GM23338 (cell line): ENCODE results near the gene MUCL3. TPM values are rescaled to one million over a fixed set of nuclear protein-coding genes. Genes with fewer than 3 reads are reported as not detected.
"Not testable (repeated sequence)": the region's sequence is repeated elsewhere in the genome, so short reads cannot be mapped to it uniquely, and the experiment has no call there.

Source experiments
- ATAC-seq: fragments of 200-7000 bp; cut with Tn5 transposase; 3 replicates; pipeline ENCODE4 v1.9.1; 2020
- DNase-seq: peaks from one replicate; pipeline ENCODE4 v3.0.0-alpha.2; 2015; ENCODE audit warnings: low spot score
- H2AFZ ChIP-seq: fragments of 200-600 bp; sonication (generic); 2 replicates; pipeline ENCODE4 v1.8.0; 2016; ENCODE audit warnings: antibody characterized with exemption, mild to moderate bottlenecking, moderate library complexity
- H3F3A ChIP-seq: fragments of 200-600 bp; sonication (generic); replicated peaks from 2 replicates; pipeline ENCODE4 v1.8.0; 2017; ENCODE audit warnings: antibody characterized with exemption, mixed run types, low read depth
- H3K27ac ChIP-seq: fragments of 200-600 bp; sonication (generic); 2 replicates; pipeline ENCODE4 v1.6.1; 2016; ENCODE audit warnings: low read depth
- H3K27me3 ChIP-seq: fragments of 200-600 bp; sonication (generic); 2 replicates; pipeline ENCODE4 v1.8.0; 2016; ENCODE audit warnings: mild to moderate bottlenecking, mixed run types, moderate library complexity; ENCODE audit not compliant: insufficient read depth
- H3K36me3 ChIP-seq: fragments of 200-600 bp; sonication (generic); 2 replicates; pipeline ENCODE4 v1.8.0; 2016; ENCODE audit warnings: mild to moderate bottlenecking; ENCODE audit not compliant: insufficient read depth
- H3K4me1 ChIP-seq: fragments of 200-600 bp; sonication (generic); 2 replicates; pipeline ENCODE4 v1.8.0; 2016; ENCODE audit warnings: mild to moderate bottlenecking, moderate library complexity; ENCODE audit not compliant: insufficient read depth
- H3K4me2 ChIP-seq: fragments of 200-600 bp; sonication (generic); 2 replicates; pipeline ENCODE4 v1.7.1; 2017; ENCODE audit warnings: mixed run types
- H3K4me3 ChIP-seq: fragments of 200-600 bp; sonication (generic); 2 replicates; pipeline ENCODE4 v1.6.1; 2016; ENCODE audit warnings: mixed run types
- H3K79me2 ChIP-seq: fragments of 200-600 bp; sonication (generic); replicated peaks from 2 replicates; pipeline ENCODE4 v1.8.0; 2017; ENCODE audit warnings: mild to moderate bottlenecking; ENCODE audit not compliant: insufficient read depth
- H3K9me2 ChIP-seq: fragments of 200-600 bp; sonication (generic); 2 replicates; pipeline ENCODE4 v1.8.0; 2017; ENCODE audit not compliant: insufficient read depth
- H4K20me1 ChIP-seq: fragments of 200-600 bp; sonication (generic); replicated peaks from 2 replicates; pipeline ENCODE4 v1.8.0; 2017; ENCODE audit warnings: mild to moderate bottlenecking; ENCODE audit not compliant: insufficient read depth
- H3K27ac Mint-ChIP-seq: 2 replicates; pipeline ENCODE4 v1.8.0; 2020; ENCODE audit warnings: inconsistent platforms, mild to moderate bottlenecking, moderate library complexity, mixed read lengths
- H3K27me3 Mint-ChIP-seq: 3 replicates; pipeline ENCODE4 v1.8.0; 2022; ENCODE audit warnings: low read depth, mild to moderate bottlenecking, moderate library complexity, mixed read lengths, inconsistent platforms; ENCODE audit not compliant: insufficient read depth, poor library complexity
- H3K36me3 Mint-ChIP-seq: 3 replicates; pipeline ENCODE4 v1.8.0; 2021; ENCODE audit warnings: low read depth, mild to moderate bottlenecking, inconsistent platforms, moderate library complexity, mixed read lengths
- H3K4me1 Mint-ChIP-seq: 3 replicates; pipeline ENCODE4 v1.8.0; 2020; ENCODE audit warnings: mild to moderate bottlenecking, inconsistent platforms, mixed read lengths
- H3K4me3 Mint-ChIP-seq: 3 replicates; pipeline ENCODE4 v1.8.0; 2021; ENCODE audit warnings: moderate library complexity, mild to moderate bottlenecking, inconsistent platforms, mixed read lengths
- H3K9me3 Mint-ChIP-seq: 3 replicates; pipeline ENCODE4 v1.8.0; 2020; ENCODE audit warnings: moderate library complexity, mild to moderate bottlenecking, inconsistent platforms, mixed read lengths
- CREB1 ChIP-seq: fragments of 250-450 bp; sonication (Bioruptor Pico); IDR thresholded peaks from 2 replicates; pipeline ENCODE4 v1.5.0; 2020; ENCODE audit warnings: low read depth, mild to moderate bottlenecking, moderate library complexity
- JUNB ChIP-seq: IDR thresholded peaks from one replicate; pipeline ENCODE4 v1.6.1; 2016; ENCODE audit warnings: antibody characterized with exemption; ENCODE audit not compliant: unreplicated experiment
- NANOG ChIP-seq: IDR thresholded peaks from 2 replicates; pipeline ENCODE4 v1.6.1; 2016; ENCODE audit warnings: antibody characterized with exemption, borderline replicate concordance
- POLR2AphosphoS5 ChIP-seq: IDR thresholded peaks from 2 replicates; pipeline ENCODE4 v1.6.1; 2016; ENCODE audit warnings: antibody characterized with exemption, low read depth
- STAT1 ChIP-seq: IDR thresholded peaks from one replicate; pipeline ENCODE4 v1.6.1; 2016; ENCODE audit warnings: antibody characterized with exemption; ENCODE audit not compliant: unreplicated experiment
- ZNF331 ChIP-seq: fragments of 250-450 bp; sonication (Bioruptor Pico); IDR thresholded peaks from 2 replicates; pipeline ENCODE4 v1.5.0; 2020; ENCODE audit warnings: low read depth, mild to moderate bottlenecking, moderate library complexity
- polyA plus RNA-seq: library from polyadenylated mRNA; unstranded; fragments of >200 nt; fragmentation: Nextera tagmentation; extraction: Ambion mirVana; gene quantifications from 2 replicates; pipeline ENCODE4 v1.2.1, GENCODE V29; 2016
- total RNA-seq: library from RNA; depleted of rRNA; stranded (reverse); fragments of >200 nt; shearing (Covaris generic); gene quantifications from 2 replicates; pipeline ENCODE4 v1.2.3, GENCODE V29; 2014
- TF ChIP-seq, protein P1 (sequence below), 2 experiments: fragments of 200-600 bp in 1 of 2; sonication (generic) in 1 of 2; conservative IDR thresholded peaks; 2 replicates each; pipeline versions ENCODE4 v1.5.1 to v1.6.1; 2016 to 2017; ENCODE audit warnings: antibody characterized with exemption in 2 of 2, low read depth in 2 of 2, mild to moderate bottlenecking in 2 of 2, moderate library complexity in 1 of 2
- TF ChIP-seq, protein P2 (sequence below): IDR thresholded peaks from one replicate; pipeline ENCODE4 v1.6.1; 2018; ENCODE audit warnings: antibody characterized with exemption; ENCODE audit not compliant: unreplicated experiment

Gene MUCL3
- total and polyA plus RNA-seq, 2 experiments from 2014 or later: 0.32 TPM; not detected in 1

DNA sequence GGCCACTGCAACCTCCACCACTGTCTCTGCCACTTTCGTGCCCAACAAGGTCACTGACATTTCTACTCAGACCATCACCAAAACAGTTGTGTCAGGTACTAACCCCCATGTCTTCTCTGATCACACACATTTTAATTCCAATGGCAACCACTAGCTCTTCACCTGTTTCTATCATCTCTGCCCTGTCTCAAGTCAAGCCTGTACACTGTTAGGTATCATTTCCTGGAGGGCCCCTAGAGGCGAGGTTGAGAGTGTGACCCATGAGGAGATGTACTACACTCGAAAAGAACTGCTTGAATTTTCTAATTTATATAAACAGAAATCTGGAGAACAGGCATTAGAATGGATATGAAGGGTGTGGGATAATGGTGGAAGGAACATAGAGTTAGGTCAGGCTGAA is 25.4 kb downstream of the MUCL3 start:
- no peak overlapping the region for H2AFZ ChIP-seq
- Mint-ChIP-seq H3K27ac (no peak overlapping the region), H3K4me1 (peaks cover 4% of the 10 kb centered on the region; the same call in 2 of the 3 replicates), H3K9me3 (peaks cover 4% of the 10 kb centered on the region), H3K27me3 (peaks cover 1% of the 10 kb centered on the region), H3K36me3 (no peaks in the 10 kb centered on the region; the same call in 2 of the 3 replicates), H3K4me3 (no peak overlapping the region)
- 0 out of 2 replicates have a peak, but pooled peaks cover 11% of the 10 kb centered on the region for H3K9me2 ChIP-seq
- H3K27me3 ChIP-seq: no peaks in the 10 kb centered on the region
- no peak for ATAC-seq
- no peak overlapping the region for H3K27ac ChIP-seq
- no peaks in the 10 kb centered on the region for H3K4me1 ChIP-seq
- no peaks in the 10 kb centered on the region for H3K79me2 ChIP-seq
- H3K4me3 ChIP-seq: no peak overlapping the region
- H3K36me3 ChIP-seq: no peaks in the 10 kb centered on the region
- H4K20me1 ChIP-seq: no peaks in the 10 kb centered on the region
- H3K4me2 ChIP-seq: no peak overlapping the region
- H3F3A ChIP-seq: no peaks in the 10 kb centered on the region
- no peak for DNase-seq
- TF ChIP-seq STAT1: no peak

DNA sequence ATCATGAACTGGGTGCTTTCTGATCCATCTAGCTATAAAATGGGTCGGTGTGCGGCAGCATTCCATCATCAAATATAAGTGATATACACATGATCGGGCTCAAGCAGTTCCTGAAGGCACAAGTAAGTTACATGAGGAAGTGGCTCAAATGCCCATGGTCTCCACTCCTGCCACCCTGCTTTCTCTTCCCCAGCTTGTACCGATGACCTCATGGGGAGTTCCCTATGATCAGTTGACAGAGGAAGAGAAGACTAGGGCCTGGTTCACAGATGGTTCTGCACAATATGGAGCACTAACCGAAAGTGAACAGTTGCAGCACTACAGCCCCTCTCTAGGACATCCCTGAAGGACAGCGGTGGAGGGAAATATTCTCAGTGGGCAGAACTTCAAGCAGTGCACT is 28.4 kb downstream of the MUCL3 start:
- H3F3A ChIP-seq, H3K4me1 ChIP-seq, H4K20me1 ChIP-seq, H3K36me3 Mint-ChIP-seq, H3K9me3 Mint-ChIP-seq, H3K27me3 ChIP-seq, H3K27ac ChIP-seq, H3K4me3 ChIP-seq, H3K79me2 ChIP-seq, H3K27me3 Mint-ChIP-seq, H3K4me2 ChIP-seq, H3K4me1 Mint-ChIP-seq, DNase-seq, H3K36me3 ChIP-seq, H3K27ac Mint-ChIP-seq, H2AFZ ChIP-seq, ATAC-seq, H3K4me3 Mint-ChIP-seq: not testable (repeated sequence)
- 0 out of 2 replicates have a peak, but pooled peaks cover 11% of the 10 kb centered on the region for H3K9me2 ChIP-seq

DNA sequence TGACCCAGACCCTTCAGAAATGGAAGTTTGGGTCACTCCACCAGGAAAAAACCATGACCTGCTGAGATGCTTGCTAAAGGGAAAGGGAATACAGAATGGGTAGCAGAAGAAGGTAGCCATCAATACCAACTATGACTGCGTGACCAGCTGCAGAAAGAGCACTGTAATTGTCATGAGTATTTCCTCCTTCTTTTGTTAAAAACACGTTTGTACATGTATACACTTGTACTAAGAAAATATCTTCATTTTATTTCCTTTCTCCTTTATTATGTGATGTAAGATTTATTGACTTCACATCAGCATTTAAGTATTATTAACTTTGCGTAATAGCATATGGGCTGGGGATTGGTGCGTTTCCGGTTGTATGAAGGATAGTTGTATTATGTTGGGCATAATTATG is 30.2 kb downstream of the MUCL3 start:
- ATAC-seq: no peak
- no peak overlapping the region for H3K27ac Mint-ChIP-seq
- Histone ChIP-seq H3F3A (no peaks in the 10 kb centered on the region), H3K79me2 (no peaks in the 10 kb centered on the region), H4K20me1 (no peaks in the 10 kb centered on the region), H3K36me3 (no peaks in the 10 kb centered on the region), H3K4me3 (no peak overlapping the region), H3K4me1 (no peaks in the 10 kb centered on the region), H3K27ac (no peak overlapping the region), H3K4me2 (no peak overlapping the region), H2AFZ (no peak overlapping the region), H3K27me3 (no peaks in the 10 kb centered on the region), H3K9me2 (0 out of 2 replicates have a peak, but pooled peaks cover under 1% of the 10 kb centered on the region)
- no peak overlapping the region for H3K4me3 Mint-ChIP-seq
- no peak for DNase-seq
- peaks cover 3% of the 10 kb centered on the region for H3K27me3 Mint-ChIP-seq
- H3K36me3 Mint-ChIP-seq: no peaks in the 10 kb centered on the region; the same call in 2 of the 3 replicates
- no peaks in the 10 kb centered on the region for H3K9me3 Mint-ChIP-seq
- H3K4me1 Mint-ChIP-seq: peaks cover 6% of the 10 kb centered on the region
- TF ChIP-seq, protein P1, sequence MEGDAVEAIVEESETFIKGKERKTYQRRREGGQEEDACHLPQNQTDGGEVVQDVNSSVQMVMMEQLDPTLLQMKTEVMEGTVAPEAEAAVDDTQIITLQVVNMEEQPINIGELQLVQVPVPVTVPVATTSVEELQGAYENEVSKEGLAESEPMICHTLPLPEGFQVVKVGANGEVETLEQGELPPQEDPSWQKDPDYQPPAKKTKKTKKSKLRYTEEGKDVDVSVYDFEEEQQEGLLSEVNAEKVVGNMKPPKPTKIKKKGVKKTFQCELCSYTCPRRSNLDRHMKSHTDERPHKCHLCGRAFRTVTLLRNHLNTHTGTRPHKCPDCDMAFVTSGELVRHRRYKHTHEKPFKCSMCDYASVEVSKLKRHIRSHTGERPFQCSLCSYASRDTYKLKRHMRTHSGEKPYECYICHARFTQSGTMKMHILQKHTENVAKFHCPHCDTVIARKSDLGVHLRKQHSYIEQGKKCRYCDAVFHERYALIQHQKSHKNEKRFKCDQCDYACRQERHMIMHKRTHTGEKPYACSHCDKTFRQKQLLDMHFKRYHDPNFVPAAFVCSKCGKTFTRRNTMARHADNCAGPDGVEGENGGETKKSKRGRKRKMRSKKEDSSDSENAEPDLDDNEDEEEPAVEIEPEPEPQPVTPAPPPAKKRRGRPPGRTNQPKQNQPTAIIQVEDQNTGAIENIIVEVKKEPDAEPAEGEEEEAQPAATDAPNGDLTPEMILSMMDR (conservative IDR thresholded peaks at IDR 0.05; ENCODE audit: low read depth in 2 of 2): no peak
- no peak for TF ChIP-seq CREB1 (CRISPR knock-in tag)
- TF ChIP-seq STAT1: no peak
- TF ChIP-seq, protein P2, sequence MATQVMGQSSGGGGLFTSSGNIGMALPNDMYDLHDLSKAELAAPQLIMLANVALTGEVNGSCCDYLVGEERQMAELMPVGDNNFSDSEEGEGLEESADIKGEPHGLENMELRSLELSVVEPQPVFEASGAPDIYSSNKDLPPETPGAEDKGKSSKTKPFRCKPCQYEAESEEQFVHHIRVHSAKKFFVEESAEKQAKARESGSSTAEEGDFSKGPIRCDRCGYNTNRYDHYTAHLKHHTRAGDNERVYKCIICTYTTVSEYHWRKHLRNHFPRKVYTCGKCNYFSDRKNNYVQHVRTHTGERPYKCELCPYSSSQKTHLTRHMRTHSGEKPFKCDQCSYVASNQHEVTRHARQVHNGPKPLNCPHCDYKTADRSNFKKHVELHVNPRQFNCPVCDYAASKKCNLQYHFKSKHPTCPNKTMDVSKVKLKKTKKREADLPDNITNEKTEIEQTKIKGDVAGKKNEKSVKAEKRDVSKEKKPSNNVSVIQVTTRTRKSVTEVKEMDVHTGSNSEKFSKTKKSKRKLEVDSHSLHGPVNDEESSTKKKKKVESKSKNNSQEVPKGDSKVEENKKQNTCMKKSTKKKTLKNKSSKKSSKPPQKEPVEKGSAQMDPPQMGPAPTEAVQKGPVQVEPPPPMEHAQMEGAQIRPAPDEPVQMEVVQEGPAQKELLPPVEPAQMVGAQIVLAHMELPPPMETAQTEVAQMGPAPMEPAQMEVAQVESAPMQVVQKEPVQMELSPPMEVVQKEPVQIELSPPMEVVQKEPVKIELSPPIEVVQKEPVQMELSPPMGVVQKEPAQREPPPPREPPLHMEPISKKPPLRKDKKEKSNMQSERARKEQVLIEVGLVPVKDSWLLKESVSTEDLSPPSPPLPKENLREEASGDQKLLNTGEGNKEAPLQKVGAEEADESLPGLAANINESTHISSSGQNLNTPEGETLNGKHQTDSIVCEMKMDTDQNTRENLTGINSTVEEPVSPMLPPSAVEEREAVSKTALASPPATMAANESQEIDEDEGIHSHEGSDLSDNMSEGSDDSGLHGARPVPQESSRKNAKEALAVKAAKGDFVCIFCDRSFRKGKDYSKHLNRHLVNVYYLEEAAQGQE: no peak
- TF ChIP-seq JUNB: no peak
- no peak for TF ChIP-seq ZNF331 (CRISPR knock-in tag)
- no peak for TF ChIP-seq NANOG
- no peak for TF ChIP-seq POLR2AphosphoS5
